ENCODE data around the gene SNCB.

DNA sequence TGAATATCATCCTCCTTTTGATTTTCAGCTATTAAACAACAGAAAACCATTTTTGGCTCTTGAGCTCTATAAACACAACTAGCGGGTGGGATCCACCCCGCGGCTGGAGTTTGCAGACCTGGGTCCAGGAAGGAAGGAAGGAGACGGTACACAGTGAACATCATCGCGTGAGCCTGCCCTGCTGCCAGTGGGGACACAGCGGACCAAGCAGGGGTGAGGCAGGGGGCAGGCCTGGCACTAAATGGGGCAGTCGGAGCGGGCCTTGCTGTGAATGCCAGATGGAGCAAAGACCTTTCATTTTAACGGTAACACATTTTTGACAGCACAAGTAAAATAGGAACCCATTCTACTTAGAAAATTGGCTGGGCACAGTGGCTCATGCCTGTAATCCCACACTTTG, 31.3 kb upstream of the SNCB start:
- TF ChIP-seq POLR2A (IDR thresholded peaks at IDR 0.05) = no peak
- TF ChIP-seq, protein P1, sequence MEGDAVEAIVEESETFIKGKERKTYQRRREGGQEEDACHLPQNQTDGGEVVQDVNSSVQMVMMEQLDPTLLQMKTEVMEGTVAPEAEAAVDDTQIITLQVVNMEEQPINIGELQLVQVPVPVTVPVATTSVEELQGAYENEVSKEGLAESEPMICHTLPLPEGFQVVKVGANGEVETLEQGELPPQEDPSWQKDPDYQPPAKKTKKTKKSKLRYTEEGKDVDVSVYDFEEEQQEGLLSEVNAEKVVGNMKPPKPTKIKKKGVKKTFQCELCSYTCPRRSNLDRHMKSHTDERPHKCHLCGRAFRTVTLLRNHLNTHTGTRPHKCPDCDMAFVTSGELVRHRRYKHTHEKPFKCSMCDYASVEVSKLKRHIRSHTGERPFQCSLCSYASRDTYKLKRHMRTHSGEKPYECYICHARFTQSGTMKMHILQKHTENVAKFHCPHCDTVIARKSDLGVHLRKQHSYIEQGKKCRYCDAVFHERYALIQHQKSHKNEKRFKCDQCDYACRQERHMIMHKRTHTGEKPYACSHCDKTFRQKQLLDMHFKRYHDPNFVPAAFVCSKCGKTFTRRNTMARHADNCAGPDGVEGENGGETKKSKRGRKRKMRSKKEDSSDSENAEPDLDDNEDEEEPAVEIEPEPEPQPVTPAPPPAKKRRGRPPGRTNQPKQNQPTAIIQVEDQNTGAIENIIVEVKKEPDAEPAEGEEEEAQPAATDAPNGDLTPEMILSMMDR (IDR thresholded peaks at IDR 0.05) = no peak
- no peak for TF ChIP-seq EP300 (IDR thresholded peaks at IDR 0.05)

All from ovary (tissue), 3 donors.